HuH-7 (cell line): ENCODE measurements around the gene CCT8L2.
"Not testable (repeated sequence)": the region's sequence is repeated elsewhere in the genome, so short reads cannot be mapped to it uniquely, and the experiment has no call there.

Experiments
- DNase-seq: peaks from one replicate; pipeline ENCODE4 v3.0.0; 2011; ENCODE audit warnings: low spot score

The CCT8L2 gene

GRCh38 chr22:16592710-16593109 is at the start of gene CCT8L2:
TSS of gene CCT8L2 (minus strand) at chr22:16592810. CDS start at chr22:16592550, 260 bp downstream.
- DNase-seq: not testable (repeated sequence)

- not testable (repeated sequence) for DNase-seq
Measured at GRCh38 chr22:16635442-16635841, 42.8 kb upstream of the CCT8L2 start.

- not testable (repeated sequence) for DNase-seq
Measured at GRCh38 chr22:16634092-16634491, 41.5 kb upstream of the CCT8L2 start.

- DNase-seq: not testable (repeated sequence)
Measured at GRCh38 chr22:16628476-16628875, 35.9 kb upstream of the CCT8L2 start.

GRCh38 chr22:16625018-16625417 is 32.4 kb upstream of the CCT8L2 start:
- not testable (repeated sequence) for DNase-seq

- not testable (repeated sequence) for DNase-seq
Measured at GRCh38 chr22:16623595-16623994, 31.0 kb upstream of the CCT8L2 start.

- DNase-seq: not testable (repeated sequence)
Measured at GRCh38 chr22:16617516-16617915, 24.9 kb upstream of the CCT8L2 start.

- DNase-seq: not testable (repeated sequence)
Measured at GRCh38 chr22:16616390-16616938, 23.9 kb upstream of the CCT8L2 start.

- not testable (repeated sequence) for DNase-seq
Measured at GRCh38 chr22:16615606-16616245, 23.1 kb upstream of the CCT8L2 start.

- no peak for DNase-seq
Measured at GRCh38 chr22:16609548-16610261, 17.1 kb upstream of the CCT8L2 start.

GRCh38 chr22:16608931-16609330 is 16.3 kb upstream of the CCT8L2 start:
- DNase-seq: no peak

- DNase-seq: not testable (repeated sequence)
Measured at GRCh38 chr22:16604257-16604998, 11.8 kb upstream of the CCT8L2 start.

- DNase-seq: not testable (repeated sequence)
Measured at GRCh38 chr22:16603770-16604242, 11.2 kb upstream of the CCT8L2 start.

GRCh38 chr22:16603448-16603768 is 10.8 kb upstream of the CCT8L2 start:
- no peak for DNase-seq

GRCh38 chr22:16602728-16603447 is 10.3 kb upstream of the CCT8L2 start:
- not testable (repeated sequence) for DNase-seq

GRCh38 chr22:16602224-16602727 is 9.7 kb upstream of the CCT8L2 start:
- not testable (repeated sequence) for DNase-seq

- no peak for DNase-seq
Measured at GRCh38 chr22:16601437-16602223, 9.0 kb upstream of the CCT8L2 start.

- DNase-seq: not testable (repeated sequence)
Measured at GRCh38 chr22:16600644-16601436, 8.2 kb upstream of the CCT8L2 start.

- not testable (repeated sequence) for DNase-seq
Measured at GRCh38 chr22:16599648-16600047, 7.0 kb upstream of the CCT8L2 start.

GRCh38 chr22:16595251-16595650 is 2.6 kb upstream of the CCT8L2 start:
- DNase-seq: not testable (repeated sequence)
